Testis (tissue), 2 donors: ENCODE results near the gene ZDHHC7.

ENCODE experiments used
- CTCF ChIP-seq, 3 experiments: fragments of 450-650 bp in 2 of 3; fragments of 200-600 bp in 1 of 3; sonication (generic) in 1 of 3; IDR thresholded peaks; one replicate each; pipeline ENCODE4 v1.5.1; 2016 to 2019; ENCODE audit warnings: antibody characterized with exemption in 3 of 3, mild to moderate bottlenecking in 2 of 3, moderate library complexity in 1 of 3
- POLR2A ChIP-seq: fragments of 450-650 bp; IDR thresholded peaks from one replicate; pipeline ENCODE4 v1.6.1; 2017; ENCODE audit warnings: antibody characterized with exemption, mild to moderate bottlenecking, moderate library complexity

- no peak for TF ChIP-seq CTCF (IDR thresholded peaks at IDR 0.05)
- no peak for TF ChIP-seq POLR2A
Observed at GRCh38 chr16:85002099-85002541, 9.2 kb downstream of the ZDHHC7 start.
